Ascending aorta (tissue), 2 donors: ENCODE results near the gene SP140L. TPM values are rescaled to one million over a fixed set of nuclear protein-coding genes. Genes with fewer than 3 reads are reported as not detected.
"Not testable (repeated sequence)": the region's sequence is repeated elsewhere in the genome, so short reads cannot be mapped to it uniquely, and the experiment has no call there.

Experiments
- DNase-seq, 2 donors: peaks; one replicate each; pipeline ENCODE4 v3.0.0-alpha.2; 2019; ENCODE audit warnings: low spot score in 2 of 2
- H3K27ac ChIP-seq, 2 donors: fragments of 200-600 bp; sonication (generic); one replicate each; pipeline ENCODE4 v1.5.1; 2016 to 2017; ENCODE audit warnings: mild to moderate bottlenecking in 1 of 2
- H3K27me3 ChIP-seq: fragments of 200-600 bp; sonication (generic); one replicate; pipeline ENCODE4 v1.5.1; 2017
- H3K36me3 ChIP-seq, 2 donors: fragments of 200-600 bp; sonication (generic); one replicate each; pipeline ENCODE4 v1.5.1; 2016
- H3K4me1 ChIP-seq, 2 donors: fragments of 200-600 bp; sonication (generic); one replicate each; pipeline ENCODE4 v1.5.1; 2016 to 2017; ENCODE audit warnings: mild to moderate bottlenecking in 1 of 2
- H3K4me3 ChIP-seq, 2 donors: fragments of 200-600 bp; sonication (generic); one replicate each; pipeline ENCODE4 v1.5.1; 2016 to 2017; ENCODE audit warnings: mild to moderate bottlenecking in 1 of 2
- H3K9me3 ChIP-seq, 2 donors: fragments of 200-600 bp; sonication (generic); one replicate each; pipeline ENCODE4 v1.5.1; 2016
- intact Hi-C: fragments of 100-400 bp; cut with DNase I; formaldehyde crosslinking; loops from one replicate; pipeline ENCODE4 v1.15.1; 2023
- total RNA-seq: library from RNA; depleted of rRNA; stranded (reverse); fragments of >200 nt; gene quantifications from one replicate; pipeline ENCODE4 v1.1.0, GENCODE V29; 2016
- TF ChIP-seq, protein P1 (sequence below), 3 experiments: fragments of 200-600 bp in 2 of 3; fragments of 450-650 bp in 1 of 3; sonication (generic) in 2 of 3; IDR thresholded peaks; one replicate each; pipeline ENCODE4 v1.5.1; 2016 to 2019; ENCODE audit warnings: antibody characterized with exemption in 3 of 3, mild to moderate bottlenecking in 1 of 3, moderate library complexity in 1 of 3

SP140L gene
- total RNA-seq, 1 donor from 2014 or later: 4.0 TPM

DNA sequence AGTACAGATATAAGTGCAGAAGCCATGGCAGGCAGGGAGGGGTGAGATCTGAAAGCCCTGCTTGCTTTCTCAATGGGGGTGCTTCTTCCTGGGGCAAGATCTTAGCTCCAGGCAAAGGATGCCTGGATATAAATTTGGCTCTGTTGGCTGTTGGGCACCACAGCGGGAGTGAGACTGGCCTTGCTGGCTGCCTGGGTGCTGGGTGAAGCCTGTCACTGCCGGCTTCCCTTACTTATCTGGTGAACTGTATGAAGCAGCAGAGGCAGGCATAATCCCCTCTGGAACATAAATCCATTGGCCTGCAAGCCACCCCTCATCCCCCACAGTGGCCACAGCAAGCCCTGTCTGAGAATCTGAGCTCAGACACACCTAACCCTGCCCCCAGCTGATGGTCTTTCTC is 27.4 kb upstream of the SP140L start:
- intact Hi-C loops: no loop called here
- Histone ChIP-seq H3K4me3 (no peak overlapping the region), H3K27ac (no peak overlapping the region), H3K27me3 (no peaks in the 10 kb centered on the region), H3K36me3 (no peaks in the 10 kb centered on the region), H3K9me3 (peaks cover 0 to 6% of the 10 kb centered on the region in 2 donors), H3K4me1 (no peaks in the 10 kb centered on the region)
- TF ChIP-seq, protein P1, sequence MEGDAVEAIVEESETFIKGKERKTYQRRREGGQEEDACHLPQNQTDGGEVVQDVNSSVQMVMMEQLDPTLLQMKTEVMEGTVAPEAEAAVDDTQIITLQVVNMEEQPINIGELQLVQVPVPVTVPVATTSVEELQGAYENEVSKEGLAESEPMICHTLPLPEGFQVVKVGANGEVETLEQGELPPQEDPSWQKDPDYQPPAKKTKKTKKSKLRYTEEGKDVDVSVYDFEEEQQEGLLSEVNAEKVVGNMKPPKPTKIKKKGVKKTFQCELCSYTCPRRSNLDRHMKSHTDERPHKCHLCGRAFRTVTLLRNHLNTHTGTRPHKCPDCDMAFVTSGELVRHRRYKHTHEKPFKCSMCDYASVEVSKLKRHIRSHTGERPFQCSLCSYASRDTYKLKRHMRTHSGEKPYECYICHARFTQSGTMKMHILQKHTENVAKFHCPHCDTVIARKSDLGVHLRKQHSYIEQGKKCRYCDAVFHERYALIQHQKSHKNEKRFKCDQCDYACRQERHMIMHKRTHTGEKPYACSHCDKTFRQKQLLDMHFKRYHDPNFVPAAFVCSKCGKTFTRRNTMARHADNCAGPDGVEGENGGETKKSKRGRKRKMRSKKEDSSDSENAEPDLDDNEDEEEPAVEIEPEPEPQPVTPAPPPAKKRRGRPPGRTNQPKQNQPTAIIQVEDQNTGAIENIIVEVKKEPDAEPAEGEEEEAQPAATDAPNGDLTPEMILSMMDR (IDR thresholded peaks at IDR 0.05): no peak
- no peak for DNase-seq

DNA sequence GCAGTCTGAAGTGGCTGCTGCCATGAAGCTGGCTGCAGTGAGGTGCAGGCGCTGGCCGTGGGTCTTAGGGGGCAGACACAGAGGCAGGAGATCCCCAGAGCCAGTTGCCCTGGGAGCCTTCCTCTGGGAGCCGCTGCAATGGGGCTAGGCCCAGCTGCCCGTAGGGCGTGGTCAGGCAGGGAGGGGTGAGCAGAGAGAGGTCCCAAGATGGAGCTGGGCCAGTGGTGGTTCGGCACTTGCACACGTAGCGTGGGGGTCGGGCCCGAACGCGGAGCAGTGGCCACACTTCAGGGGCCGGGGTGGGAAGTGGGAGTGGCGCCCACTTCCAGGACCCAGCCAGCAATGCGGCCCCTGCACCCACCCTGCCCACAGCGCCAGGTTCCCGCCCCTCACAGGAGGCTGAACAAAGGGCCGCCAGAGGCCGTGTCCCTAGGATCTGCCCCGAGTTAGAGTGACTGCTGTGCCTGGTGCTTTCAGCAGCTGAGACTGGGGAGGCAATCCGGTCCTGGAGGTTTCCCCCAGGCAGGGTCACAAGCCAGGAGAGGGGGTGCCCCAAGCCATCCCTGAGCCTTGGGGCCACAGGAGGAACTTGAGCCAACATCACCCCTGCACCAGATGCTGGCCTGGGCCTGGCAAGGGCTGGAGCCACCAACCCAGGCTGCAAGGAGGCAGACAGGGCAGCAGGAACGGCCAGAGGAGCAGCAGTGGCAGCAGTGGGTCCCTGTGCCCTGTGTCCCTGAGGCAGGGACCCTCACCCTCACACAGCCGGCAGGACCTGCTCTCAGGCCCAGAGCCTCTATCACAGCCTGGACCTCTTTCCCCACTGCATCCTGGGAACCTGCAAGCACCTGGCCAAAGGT is 21.3 kb upstream of the SP140L start:
- TF ChIP-seq, protein P1 (IDR thresholded peaks at IDR 0.05): no peak
- H3K27me3 ChIP-seq: no peaks in the 10 kb centered on the region
- no peaks in the 10 kb centered on the region for H3K36me3 ChIP-seq
- intact Hi-C loops: no loop called here
- H3K4me1 ChIP-seq: no peaks in the 10 kb centered on the region
- H3K9me3 ChIP-seq: peaks cover 0 to 6% of the 10 kb centered on the region in 2 donors
- no peak for DNase-seq
- H3K4me3 ChIP-seq: no peak overlapping the region
- no peak overlapping the region for H3K27ac ChIP-seq

DNA sequence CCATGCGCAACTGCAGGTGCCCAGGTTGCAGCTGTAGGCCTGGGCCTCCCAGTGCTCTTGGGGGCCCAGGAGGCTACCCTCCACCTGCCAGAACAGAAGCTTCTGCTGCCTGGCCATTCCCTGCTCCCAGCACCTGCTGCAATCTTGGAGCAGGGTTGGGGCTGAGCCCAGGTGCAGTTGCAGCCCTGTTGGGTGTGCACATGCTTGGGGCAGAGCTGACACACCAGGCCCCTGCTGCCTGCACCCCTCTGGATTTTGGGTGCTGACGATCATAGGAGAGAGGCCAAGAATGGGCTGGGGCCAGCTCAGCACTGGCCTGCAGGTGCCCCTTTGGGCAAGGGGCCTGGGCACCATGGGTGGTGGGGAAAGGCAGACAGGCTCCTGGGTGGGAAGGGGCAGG is 20.5 kb upstream of the SP140L start:
- Histone ChIP-seq H3K9me3 (peaks cover 0 to 4% of the 10 kb centered on the region in 2 donors), H3K4me1 (no peaks in the 10 kb centered on the region), H3K27ac (no peak overlapping the region), H3K27me3 (no peaks in the 10 kb centered on the region), H3K36me3 (no peaks in the 10 kb centered on the region), H3K4me3 (no peak overlapping the region)
- intact Hi-C loops: no loop called here
- TF ChIP-seq, protein P1 (IDR thresholded peaks at IDR 0.05): no peak
- DNase-seq: no peak

DNA sequence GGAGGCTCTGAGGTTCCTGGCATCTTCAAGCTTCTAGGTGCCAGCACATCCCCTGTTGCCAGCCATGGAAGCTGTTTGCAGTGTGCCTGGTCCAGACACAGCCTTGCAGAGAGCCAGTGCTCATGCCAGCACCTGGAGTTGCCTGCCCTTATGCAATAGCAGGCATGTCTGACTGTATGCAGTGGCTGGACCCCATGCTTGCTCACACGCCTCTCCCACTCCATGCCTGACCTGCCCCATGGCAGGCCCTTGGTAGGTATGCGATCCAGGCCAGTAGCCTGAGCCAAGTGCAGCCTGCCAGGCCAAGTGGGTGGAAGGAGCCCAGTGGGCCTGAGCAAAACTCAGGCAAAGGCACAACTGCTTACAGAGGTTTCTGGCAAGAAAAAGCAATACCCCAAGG is 19.5 kb upstream of the SP140L start:
- Histone ChIP-seq H3K27me3 (no peaks in the 10 kb centered on the region), H3K9me3 (peaks cover 0 to 4% of the 10 kb centered on the region in 2 donors), H3K4me3 (no peak overlapping the region), H3K4me1 (no peaks in the 10 kb centered on the region), H3K27ac (no peak overlapping the region), H3K36me3 (no peaks in the 10 kb centered on the region)
- TF ChIP-seq, protein P1 (IDR thresholded peaks at IDR 0.05): no peak
- no peak for DNase-seq
- intact Hi-C loops: no loop called here

DNA sequence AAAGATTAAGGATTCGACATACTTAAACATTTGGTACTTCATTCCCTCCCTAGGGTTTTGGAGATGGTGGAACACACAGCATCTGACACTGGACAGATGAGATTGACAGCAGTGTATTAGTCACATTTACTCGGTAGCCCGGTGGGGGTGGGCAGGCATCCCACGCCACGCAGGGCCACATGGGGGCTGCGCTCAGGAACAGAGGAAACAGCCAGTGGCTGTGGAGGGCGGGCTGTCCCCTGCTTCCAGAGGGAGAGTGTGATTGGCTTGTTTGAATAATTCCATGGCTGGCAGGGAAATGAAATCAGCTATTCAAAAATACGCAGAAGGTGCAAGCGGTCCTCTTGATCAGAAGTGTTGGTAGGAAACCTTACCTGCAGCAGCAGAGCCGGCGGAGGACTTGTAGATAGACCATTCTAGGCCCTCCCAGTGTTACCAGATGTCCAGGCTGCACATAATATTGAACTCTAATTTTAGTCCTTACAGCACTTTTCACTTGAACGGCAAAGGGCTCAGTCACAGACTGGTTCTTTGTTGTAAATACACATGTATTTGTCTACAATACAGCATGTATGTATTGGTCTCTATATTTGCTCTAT is 18.5 kb upstream of the SP140L start:
- Histone ChIP-seq H3K27ac (no peak overlapping the region), H3K9me3 (no peaks in the 10 kb centered on the region), H3K4me1 (no peaks in the 10 kb centered on the region), H3K27me3 (no peaks in the 10 kb centered on the region), H3K4me3 (no peak overlapping the region), H3K36me3 (no peaks in the 10 kb centered on the region)
- intact Hi-C loops: no loop called here
- TF ChIP-seq, protein P1 (IDR thresholded peaks at IDR 0.05): no peak
- no peak for DNase-seq

DNA sequence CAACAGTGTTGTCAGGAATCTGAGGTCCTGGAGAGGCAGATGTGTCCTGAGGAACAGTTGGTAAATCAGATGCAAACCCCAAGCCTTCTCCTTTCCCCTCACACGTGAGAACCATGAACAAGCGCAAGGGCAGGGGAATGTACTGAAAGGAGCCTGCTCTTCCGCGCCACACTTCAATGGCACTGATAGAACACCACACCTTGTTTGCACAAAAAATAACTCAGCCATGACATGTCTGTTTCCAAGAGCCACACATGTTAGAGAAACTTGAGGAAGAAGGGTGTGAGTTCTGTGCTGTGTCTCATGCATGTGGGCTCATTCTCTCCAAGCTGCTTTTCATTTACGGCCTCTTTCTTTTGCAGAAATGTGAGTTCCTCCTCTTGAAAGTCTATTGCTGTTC is 16.2 kb upstream of the SP140L start:
- DNase-seq, H3K27me3 ChIP-seq, intact Hi-C loops, H3K27ac ChIP-seq, H3K4me1 ChIP-seq, H3K9me3 ChIP-seq, H3K36me3 ChIP-seq, H3K4me3 ChIP-seq: not testable (repeated sequence)

DNA sequence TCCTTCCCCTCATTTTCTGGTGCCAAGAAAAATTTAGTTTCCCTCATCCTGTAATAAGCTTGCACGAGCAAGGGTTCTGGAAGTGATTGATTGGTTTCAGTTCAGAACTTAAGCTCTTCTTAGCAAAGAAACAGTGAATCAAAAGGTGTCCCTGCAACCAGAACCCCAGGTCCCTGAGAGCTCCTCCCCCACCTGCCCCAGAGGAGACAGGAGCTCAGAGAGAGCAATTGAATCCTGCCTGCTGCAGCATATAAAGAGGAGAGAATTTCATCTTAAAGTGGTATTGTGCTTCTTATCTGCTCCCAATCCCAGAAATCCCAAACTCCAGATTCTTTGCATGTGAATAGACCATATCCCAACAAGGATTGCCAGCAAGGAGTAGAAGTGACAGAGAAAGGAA is 15.4 kb upstream of the SP140L start:
- H3K27me3 ChIP-seq, intact Hi-C loops, DNase-seq, H3K9me3 ChIP-seq, H3K27ac ChIP-seq, H3K36me3 ChIP-seq, H3K4me1 ChIP-seq, H3K4me3 ChIP-seq: not testable (repeated sequence)
